Measurements from ENCODE around the gene LRRIQ3.
A peak's percentile ranks its signal among the peaks of the same experiment; 100 is the strongest.
"Not testable (repeated sequence)": the region's sequence is repeated elsewhere in the genome, so short reads cannot be mapped to it uniquely, and the experiment has no call there.

The LRRIQ3 gene

DNA sequence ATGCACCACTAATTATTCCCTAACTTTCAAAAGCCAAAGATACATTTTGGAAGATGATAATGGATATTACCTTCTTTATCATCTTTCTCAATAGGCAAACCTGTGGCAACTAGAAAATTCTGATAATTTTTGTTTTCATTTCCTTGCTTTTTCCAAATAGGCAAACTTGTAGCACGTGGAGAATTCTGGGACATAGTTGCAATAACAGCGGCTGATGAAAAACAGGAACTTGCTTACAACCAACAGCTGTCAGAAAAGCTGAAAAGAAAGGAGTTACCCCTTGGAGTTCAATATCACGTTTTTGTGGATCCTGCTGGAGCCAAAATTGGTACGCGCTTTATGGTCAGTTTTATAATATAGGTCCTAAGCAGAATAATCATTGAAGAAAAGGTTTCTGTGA lies 1.5 kb upstream of the LRRIQ3 start:
- no peaks in the 10 kb centered on the region for H3K4me1 ChIP-seq
- H3K4me3 ChIP-seq (ENCODE audit: low read depth, low read length): no peak overlapping the region
- TF ChIP-seq, protein P1, sequence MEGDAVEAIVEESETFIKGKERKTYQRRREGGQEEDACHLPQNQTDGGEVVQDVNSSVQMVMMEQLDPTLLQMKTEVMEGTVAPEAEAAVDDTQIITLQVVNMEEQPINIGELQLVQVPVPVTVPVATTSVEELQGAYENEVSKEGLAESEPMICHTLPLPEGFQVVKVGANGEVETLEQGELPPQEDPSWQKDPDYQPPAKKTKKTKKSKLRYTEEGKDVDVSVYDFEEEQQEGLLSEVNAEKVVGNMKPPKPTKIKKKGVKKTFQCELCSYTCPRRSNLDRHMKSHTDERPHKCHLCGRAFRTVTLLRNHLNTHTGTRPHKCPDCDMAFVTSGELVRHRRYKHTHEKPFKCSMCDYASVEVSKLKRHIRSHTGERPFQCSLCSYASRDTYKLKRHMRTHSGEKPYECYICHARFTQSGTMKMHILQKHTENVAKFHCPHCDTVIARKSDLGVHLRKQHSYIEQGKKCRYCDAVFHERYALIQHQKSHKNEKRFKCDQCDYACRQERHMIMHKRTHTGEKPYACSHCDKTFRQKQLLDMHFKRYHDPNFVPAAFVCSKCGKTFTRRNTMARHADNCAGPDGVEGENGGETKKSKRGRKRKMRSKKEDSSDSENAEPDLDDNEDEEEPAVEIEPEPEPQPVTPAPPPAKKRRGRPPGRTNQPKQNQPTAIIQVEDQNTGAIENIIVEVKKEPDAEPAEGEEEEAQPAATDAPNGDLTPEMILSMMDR (IDR thresholded peaks at IDR 0.05; ENCODE audit: low read depth, low read length): no peak
- no peaks in the 10 kb centered on the region for H3K36me3 ChIP-seq
- no peak for DNase-seq
- H3K9me3 ChIP-seq: no peaks in the 10 kb centered on the region
- no peaks in the 10 kb centered on the region for H3K27me3 ChIP-seq

GRCh38 chr1:74197255-74197654 lies 721 bp downstream of the LRRIQ3 start:
- H3K9me3 ChIP-seq: no peaks in the 10 kb centered on the region
- peak overlapping the region; percentile 65 for H3K4me3 ChIP-seq (ENCODE audit: low read depth, low read length)
- TF ChIP-seq, protein P1 (IDR thresholded peaks at IDR 0.05; ENCODE audit: low read depth, low read length): no peak

GRCh38 chr1:74195339-74195738 lies 2.6 kb downstream of the LRRIQ3 start:
- DNase-seq: no peak
- H3K4me3 ChIP-seq (ENCODE audit: low read depth, low read length): no peak overlapping the region
- TF ChIP-seq, protein P1 (IDR thresholded peaks at IDR 0.05; ENCODE audit: low read depth, low read length): no peak
- H3K36me3 ChIP-seq: no peaks in the 10 kb centered on the region
- no peaks in the 10 kb centered on the region for H3K9me3 ChIP-seq
- H3K27me3 ChIP-seq: no peaks in the 10 kb centered on the region
- no peaks in the 10 kb centered on the region for H3K4me1 ChIP-seq

More at GRCh38 chr1:74197255-74197654, 721 bp downstream of the LRRIQ3 start:
- Histone ChIP-seq H3K36me3 (no peaks in the 10 kb centered on the region), H3K4me1 (no peaks in the 10 kb centered on the region), H3K27me3 (no peaks in the 10 kb centered on the region)
- no peak for DNase-seq

DNA sequence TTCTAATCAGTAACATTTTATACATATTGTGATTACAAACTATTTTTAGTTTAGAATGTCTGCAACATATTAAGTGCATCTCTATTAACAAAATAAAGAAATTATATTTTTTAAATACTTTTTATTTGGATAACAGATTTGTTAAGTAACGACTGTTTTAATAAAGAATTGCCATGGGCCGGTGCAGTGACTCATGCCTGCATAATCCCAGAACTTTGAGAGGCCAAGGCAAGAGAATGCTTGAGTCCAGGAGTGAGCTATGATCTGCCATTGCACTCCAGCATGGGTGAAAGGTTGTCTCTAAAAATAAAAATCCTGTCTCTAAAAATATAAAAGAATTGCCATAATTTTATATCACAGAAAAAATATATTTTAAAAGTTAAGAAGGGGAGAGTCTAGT lies 4.1 kb downstream of the LRRIQ3 start:
- no peak overlapping the region for H3K4me3 ChIP-seq (ENCODE audit: low read depth, low read length)
- no peaks in the 10 kb centered on the region for H3K27me3 ChIP-seq
- DNase-seq: no peak
- H3K36me3 ChIP-seq: no peaks in the 10 kb centered on the region
- no peaks in the 10 kb centered on the region for H3K4me1 ChIP-seq
- TF ChIP-seq, protein P1 (IDR thresholded peaks at IDR 0.05; ENCODE audit: low read depth, low read length): no peak
- no peaks in the 10 kb centered on the region for H3K9me3 ChIP-seq

DNA sequence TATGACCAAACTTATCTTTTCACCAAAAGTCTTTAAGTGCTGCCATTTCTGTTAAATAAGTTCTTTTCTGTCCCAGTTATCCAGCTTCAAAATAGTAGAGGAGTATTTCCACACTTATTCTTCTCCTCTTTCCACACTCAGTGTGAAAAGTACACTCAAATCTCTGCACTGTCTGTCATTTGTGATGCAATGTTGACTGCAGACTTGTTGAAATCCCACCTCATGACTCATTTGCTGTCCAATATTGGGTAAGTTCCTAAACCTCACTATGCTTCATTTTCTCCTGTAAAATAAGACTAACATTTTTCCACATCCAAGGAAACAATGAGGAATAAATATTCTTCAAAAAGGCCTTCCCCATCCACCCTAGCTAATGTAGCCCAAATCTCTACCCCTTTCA lies 17.5 kb downstream of the LRRIQ3 start:
- H3K9me3 ChIP-seq: no peaks in the 10 kb centered on the region
- no peaks in the 10 kb centered on the region for H3K27me3 ChIP-seq
- no peaks in the 10 kb centered on the region for H3K4me1 ChIP-seq
- TF ChIP-seq, protein P1 (IDR thresholded peaks at IDR 0.05; ENCODE audit: low read depth, low read length): no peak
- H3K36me3 ChIP-seq: no peaks in the 10 kb centered on the region
- DNase-seq: no peak
- no peak overlapping the region for H3K4me3 ChIP-seq (ENCODE audit: low read depth, low read length)

- not testable (repeated sequence) for DNase-seq, H3K36me3 ChIP-seq
Measured at GRCh38 chr1:74174423-74174822, 23.6 kb downstream of the LRRIQ3 start.

DNA sequence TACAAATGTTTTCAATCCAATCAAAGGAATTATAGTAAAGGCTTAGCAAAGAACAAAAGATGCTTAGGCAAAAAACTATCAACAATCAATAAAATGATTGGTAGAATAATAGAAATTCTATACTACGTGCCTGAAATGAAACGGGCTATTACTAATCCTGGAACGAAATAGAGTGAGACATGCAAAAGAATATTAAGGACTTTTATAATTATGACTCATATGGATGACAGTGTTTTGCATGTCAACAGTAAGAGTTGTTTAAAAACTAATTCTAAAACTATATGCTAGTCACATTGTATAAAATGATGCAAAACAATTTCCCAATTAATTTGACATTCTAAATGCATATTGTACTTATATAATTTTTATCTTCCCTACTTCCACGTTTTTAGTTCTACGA lies 35.6 kb downstream of the LRRIQ3 start:
- Histone ChIP-seq H3K4me1 (no peaks in the 10 kb centered on the region), H3K4me3 (ENCODE audit: low read depth, low read length) (no peak overlapping the region), H3K36me3 (no peaks in the 10 kb centered on the region), H3K9me3 (no peaks in the 10 kb centered on the region), H3K27me3 (no peaks in the 10 kb centered on the region)
- TF ChIP-seq, protein P1 (IDR thresholded peaks at IDR 0.05; ENCODE audit: low read depth, low read length): no peak
- no peak for DNase-seq

More at GRCh38 chr1:74174423-74174822, 23.6 kb downstream of the LRRIQ3 start:
- not testable (repeated sequence) for H3K9me3 ChIP-seq; H3K27me3 ChIP-seq; H3K4me3 ChIP-seq (ENCODE audit: low read depth, low read length); H3K4me1 ChIP-seq
